HG03520 (cell line): Measurements from ENCODE around the gene PMM1.
"Not testable (repeated sequence)": the region's sequence is repeated elsewhere in the genome, so short reads cannot be mapped to it uniquely, and the experiment has no call there.

Experiments
- ATAC-seq: cut with Tn5 transposase; IDR thresholded peaks from one replicate; pipeline ENCODE4 v1.9.1; 2021; ENCODE audit warnings: mild to moderate bottlenecking, moderate library complexity; ENCODE audit not compliant: unreplicated experiment

The PMM1 gene

DNA sequence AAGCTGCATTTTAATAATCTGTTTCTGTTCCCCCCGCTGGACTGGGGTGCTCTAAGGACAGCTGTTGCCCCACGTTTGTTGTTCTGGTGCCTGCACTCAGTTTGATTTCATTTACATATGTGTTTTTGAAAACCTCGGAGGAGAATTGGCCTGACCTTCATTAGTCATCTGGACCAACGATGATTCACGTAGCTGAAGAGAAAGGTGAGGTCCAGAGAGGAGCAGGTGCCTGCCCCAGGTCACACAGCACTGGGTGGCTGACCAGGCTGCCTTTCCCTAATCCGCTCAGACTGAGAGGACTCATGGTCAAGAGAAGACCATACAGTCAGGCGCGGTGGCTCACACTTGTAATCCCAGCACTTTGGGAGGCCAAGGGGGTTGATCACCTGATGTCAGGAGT, 25.1 kb downstream of the PMM1 start:
- ATAC-seq: no peak

DNA sequence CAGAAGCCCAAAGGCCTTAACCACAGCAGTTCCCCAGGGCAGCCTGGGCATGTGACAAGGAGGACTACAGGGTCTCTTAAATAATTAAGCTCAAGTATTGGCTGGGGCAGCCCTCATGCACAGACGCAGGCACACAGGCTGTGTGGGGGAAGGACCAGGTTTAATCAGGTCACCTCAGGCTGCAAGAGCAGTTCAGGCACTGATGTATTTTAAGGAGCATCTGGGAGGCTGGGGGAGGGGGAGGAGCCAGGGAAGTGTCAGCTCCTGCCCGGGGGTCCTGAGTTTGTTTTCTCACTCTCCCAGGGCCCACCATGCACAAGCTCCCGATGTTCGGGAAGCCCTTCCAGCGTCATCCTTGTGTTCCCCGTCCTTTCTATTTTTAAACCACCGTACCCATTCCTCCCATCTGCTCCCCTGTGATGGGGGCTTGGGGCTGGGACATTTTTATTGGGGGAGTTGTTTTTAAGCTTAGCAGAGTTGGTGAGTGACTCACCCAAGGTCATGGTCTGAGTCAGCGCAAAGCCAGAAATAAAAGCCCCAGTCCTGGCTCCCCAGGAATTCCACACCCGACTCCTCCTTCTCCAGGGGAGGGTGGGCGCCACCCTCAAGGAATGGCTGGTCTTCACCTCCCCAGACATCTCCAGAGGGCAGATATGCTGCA, 26.5 kb downstream of the PMM1 start:
- no peak for ATAC-seq

DNA sequence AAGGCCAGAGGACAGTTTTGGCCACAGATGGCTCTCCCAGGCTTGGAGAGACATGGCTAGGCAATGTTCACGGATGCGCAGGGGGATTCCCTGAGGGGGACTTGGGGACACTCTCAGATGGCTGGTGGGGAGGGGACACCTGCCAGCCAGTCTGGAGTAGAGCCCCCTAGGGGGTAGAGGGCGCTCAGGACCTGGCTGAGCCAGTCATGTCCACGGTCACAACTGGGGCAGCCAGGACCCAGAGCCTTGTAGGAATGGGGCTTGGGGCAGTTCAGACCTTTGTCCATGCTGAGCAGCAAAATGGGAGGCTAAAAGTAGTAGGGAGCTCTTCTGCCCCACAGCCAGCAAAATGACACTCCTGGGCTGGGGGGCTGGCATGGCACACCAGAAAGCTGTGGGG, 27.2 kb downstream of the PMM1 start:
- ATAC-seq: no peak

DNA sequence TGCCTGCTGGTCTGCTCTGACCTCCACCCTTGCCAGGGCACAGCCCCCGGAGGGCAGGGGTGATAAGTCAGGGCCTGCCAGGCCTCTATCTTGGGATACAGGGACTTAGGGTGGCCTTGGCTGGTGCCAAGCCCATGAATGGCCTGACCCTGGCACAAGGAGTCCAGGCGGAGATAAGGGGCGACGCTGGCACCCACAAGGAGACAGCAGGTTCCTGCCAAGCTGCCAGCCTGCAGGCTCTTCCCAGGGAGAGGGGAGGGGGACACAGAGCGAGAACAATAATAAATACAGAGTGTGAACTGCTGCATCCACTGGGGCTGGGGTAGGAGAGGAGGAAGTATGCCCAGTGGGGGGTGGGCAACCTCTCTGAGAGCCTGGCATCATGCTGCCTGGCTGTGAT, 27.9 kb downstream of the PMM1 start:
- ATAC-seq: no peak

DNA sequence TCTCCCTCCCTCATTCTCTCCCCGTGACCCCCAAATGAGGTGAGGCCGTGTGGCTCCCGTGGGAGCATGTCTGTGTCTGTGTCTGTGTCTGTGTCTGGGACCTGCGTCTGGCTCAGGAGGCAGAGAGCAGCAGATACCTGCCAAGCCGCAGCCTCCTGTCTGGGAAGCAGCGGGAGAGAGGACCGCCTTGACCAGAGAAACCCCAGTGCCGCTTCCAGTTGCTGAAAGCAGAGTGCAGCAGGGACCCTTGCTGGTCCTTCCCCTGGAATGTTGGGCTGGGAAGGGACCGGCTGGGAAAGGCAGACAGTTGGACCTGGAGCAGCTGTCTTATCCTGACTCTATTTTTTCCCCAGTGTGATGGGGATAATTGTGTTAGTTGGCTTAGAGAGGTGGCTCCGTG, 28.3 kb downstream of the PMM1 start:
- ATAC-seq: no peak

DNA sequence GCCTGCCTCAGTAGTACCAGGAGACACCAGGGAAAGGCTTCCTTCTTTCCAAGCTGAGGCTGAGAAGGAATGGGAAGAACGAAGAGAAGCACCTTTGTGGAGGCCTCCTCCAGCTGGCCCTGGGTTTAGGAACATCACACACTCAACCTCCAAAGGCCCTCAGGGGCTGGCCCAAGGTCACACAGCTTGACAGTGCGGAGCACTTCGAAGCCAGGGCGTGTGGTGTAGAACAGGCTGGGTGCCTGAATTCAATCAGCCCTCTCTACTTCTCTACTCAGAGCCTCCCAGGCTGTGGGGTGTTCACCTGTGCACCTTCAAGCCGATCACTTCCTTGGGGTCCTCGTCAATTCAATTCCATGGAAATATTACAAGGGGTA, 29.6 kb downstream of the PMM1 start:
- ATAC-seq: no peak

DNA sequence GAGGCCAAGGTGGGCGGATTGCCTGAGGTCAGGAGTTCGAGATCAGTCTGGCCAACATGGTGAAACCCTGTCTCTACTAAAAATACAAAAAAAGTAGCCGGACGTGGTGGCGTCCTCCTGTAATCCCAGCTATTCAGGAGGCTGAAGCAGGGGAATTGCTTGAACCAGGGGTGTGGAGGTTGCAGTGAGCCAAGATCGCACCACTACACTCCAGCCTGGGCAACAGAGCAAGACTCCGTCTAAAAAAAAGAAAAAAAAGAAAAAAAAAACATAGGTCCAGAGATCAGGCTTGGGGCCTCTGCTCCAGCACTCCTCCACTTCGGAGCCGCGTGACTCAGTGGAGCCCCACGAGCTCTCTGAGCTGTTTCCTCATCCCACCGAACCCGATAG, 31.4 kb downstream of the PMM1 start:
- not testable (repeated sequence) for ATAC-seq

DNA sequence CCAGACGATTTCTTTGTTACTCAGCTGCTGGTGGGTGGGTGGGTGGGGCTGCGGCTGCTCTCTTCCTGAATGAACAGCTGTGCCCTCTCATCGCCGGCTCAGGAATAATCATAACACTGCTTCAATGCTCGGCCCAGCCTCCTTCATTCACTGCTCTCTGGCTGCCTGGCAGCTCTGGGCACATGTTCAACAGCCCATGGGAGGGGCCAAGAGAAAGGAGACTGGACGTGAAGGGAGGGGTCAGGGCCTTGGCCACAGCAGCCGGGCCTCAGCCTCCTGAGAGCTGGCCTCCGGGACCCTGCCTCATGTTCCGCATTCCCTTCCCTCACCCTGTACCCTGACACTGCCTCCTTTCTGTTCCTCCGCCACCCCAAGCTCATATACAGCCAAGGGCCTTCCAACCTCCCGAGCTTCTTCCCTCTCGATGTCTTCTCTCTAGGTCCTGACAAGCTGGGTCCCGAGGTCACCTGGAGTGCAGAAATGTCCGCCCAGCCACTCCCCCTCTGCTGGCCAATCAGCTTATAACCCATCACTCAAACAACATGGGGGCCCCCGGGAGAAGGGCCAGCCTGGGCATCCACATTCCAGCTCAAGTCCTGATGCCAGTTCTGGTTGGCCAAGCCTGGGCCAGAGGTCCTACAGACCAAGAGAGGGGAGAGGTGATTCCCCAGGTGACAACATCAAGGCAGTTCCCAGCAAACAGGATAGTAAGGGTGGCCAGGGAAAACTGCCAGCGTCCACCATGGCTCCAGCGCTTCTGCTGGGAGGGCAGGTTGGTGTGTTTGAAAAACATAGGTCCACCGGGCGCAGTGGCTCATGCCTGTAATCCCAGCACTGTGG, 32.0 kb downstream of the PMM1 start:
- ATAC-seq: no peak

DNA sequence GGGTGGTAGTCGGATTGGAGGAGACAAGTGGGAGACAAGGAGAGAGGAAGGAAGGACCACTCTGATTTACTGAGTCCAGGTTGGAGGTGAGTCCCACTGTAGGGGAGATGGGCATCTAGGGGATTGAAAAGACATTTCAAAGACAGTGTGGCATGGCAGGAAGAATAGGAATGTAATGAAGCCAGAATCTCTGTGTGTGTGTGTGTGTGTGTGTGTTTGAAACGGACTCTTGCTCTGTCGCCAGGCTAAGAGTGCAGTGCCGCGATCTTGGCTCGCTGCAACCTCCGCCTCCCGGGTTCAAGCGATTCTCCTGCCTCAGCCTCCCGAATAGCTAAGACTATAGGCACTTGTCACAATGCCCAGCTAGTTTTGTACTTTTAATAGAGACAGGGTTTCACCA, 33.1 kb downstream of the PMM1 start:
- ATAC-seq: no peak

DNA sequence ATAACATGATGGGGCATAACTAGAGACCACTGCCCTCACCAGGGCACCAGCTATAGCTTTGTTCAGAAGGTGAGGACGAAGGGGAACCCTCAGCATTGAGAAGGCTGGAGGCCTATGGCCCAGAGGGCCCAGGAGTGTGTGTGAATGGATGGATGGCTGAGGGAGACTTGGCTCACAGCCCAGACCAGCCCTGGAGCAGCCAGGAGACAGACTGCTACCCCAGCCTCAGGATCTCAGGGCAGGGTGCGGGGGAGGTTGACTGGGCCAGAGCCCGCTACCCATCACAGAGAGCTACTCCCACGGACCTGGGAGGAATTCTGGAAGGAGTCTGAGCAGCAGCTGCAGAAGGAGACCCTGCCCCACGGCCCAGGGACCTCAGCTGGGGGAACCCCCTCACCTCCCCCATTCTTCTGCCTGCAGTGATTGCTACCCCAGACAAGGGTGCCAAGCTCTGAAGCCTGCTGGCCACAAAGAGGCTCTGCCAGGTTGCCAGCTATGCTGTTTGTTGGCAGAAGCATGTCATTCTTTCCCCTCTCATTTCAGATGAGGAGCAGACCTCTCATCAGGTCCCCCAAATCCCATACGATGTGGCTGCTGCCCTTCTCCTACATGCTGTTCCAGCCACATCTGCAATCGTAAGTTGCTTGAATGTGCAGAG, 34.2 kb downstream of the PMM1 start:
- ATAC-seq: no peak

DNA sequence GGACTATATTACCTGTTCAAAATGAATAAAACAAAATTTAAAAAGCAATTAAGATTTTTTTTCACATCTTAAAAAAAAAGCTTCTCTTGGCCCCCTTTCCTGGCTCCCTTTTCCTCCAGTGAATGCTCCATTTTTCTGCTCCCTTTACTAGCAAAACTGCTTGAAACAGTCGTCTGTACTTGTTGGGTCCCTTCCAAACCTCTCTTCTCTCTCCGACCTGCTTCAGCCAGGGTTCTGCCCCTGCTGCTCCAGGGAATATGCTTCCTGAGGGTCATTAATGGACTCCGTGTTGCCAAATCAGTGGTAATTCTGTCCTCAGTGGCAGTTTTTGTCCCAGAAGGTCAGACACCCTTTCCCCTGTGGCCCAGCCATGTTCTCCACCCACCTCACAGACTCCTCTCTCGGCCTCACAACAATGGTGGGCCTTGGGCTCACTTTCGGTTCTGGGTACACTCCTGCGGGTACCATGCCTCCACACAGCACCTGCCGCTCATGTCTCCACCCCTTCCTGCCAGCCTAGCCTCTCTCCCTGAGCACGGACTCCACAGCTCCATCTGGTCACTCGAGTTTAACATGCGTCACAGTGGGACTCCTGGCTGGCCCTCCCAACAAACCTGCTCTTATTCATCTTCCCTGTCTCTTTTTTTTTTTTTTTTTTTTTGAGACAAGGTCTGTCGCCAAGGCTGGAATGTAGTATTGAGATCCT, 37.6 kb downstream of the PMM1 start:
- no peak for ATAC-seq

DNA sequence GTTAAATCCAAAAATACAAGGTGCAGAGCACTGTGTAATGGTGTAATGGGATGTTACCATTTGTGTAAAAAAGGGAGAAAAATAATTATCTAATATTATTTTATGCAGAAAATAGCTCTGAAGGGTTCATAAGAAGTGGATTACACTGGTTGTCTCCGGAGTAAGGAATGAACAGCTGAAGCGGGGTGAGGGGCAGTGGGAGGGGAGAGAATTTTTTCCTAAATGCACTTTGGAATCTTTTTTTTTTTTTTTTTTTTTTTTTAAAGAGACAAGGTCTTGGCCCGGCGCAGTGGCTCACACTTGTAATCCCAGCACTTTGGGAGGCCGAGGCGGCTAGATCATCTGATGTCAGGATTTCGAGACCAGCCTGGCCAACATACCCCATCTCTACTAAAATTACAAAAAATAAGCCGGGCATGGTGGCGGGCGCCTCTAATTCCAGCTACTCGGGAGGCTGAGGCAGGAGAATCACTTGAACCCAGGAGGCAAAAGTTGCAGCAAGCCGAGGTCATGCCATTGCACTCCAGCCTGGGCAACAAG, 38.6 kb downstream of the PMM1 start:
- ATAC-seq: no peak

DNA sequence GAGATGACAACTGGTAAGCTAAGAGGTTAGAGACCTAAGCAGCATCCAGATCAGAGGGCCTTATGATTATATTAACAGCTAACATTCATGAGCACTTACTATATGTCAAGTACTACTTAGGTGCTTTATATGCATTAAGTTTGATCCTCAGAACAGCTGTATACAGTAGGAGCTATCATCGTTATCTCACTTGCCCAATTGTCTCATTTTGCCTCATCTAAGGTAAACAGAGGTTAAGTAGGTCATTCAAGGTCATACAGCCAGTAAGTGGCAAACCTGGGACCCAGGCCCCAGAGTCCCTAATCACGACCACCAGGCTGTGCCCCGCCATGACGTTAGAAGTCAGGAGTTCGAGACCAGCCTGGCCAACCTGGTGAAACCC, 40.8 kb downstream of the PMM1 start:
- no peak for ATAC-seq

DNA sequence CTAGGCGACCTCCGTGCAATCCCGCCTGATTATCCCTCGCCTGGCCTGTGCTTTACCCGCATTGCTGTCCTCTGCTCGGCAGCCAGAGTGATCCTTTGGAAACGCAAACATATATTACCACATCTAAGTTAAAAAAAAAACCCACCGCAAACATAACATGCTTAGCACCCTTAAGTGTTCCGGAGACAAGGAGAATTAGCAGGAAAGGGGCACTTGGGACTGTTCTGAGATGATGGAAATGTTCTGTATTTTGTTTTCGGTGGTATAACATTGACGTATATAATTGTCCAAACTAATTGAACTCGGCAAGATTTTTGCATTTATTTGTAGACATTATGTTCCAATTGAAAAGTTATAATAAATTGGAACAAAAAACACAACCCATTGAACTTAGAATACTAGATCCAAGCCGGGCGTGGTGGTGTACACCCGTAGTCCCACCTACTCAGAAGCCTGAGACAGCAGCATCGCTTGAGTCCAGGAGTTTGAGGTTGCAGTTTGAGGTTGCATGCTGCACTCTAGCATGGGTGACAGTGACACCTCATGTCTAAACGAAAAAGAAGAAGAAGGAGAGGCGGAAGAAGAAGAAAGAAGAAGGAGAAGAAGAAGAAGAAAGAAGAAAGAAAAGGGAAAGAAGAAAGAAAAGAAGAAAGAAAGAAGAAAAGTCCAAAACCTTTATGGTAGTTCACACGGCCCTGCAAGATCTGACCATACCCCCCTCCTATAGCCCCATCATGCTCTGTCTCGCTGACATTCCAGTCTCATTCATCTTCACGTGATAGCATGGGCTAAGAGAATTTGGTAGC, 44.8 kb downstream of the PMM1 start:
- no peak for ATAC-seq

DNA sequence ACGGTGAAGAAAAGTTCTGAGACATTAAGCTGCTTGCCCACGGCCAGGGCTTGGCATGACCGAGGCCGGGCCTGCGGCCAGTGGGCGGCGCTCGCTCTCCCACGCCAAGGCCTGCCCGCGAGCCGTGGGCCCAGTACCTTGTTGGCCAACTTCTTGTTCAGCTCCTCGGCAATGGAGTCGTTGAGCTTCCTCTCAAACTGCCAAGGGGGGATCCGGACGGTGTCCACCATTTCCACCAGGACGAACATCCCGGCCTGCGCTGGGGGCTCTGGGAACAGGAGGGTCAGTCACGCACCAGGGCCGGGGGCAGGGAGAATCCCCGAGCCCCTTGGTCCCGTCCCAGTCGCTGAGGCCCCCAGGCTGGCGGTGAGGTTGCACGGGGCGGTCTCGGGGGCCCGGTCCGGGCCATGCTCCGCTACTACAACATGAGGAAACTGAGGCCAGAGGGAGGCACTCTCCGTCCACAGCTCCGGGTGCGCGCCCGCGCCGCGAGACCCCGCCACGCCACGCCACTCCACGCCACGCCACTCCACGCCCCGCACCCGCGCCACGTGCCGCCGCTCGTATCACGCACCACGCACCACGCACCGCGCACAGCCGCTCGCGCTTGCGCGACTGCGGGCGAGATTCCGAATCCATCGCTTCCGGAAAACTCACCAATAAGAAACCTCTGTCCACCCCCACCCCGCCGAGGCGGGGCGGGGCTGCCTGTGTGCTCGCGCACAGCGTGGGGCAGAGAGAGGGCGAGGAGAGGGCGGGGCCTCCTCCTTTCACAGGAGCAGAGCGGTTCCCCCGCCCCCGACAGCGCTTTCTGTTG, 45.6 kb downstream of the PMM1 start, which contains the start of gene POLR3H:
POLR3H (minus strand) TSS at position 617 of the 817 bp plus-strand sequence; CDS start at position 248, 369 bp downstream.
- ATAC-seq: peak; percentile 86

DNA sequence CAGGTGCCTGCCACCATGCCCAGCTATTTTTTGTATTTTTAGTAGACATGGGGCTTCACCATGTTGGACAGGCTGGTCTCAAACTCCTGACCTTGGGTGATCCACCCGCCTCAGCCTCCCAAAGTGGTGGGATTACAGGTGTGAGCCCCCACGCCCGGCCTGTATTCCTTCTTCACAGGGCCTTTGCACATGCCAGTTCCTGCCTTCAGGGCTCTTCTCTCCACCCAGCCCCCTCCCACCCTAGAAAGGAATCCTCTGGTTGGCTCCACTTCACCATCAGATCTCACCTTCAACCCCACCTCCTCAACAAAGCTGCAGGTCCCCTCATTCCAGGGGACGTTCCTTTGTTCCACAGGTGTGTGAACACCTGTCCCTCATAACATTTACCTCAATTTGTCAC, 47.4 kb downstream of the PMM1 start:
- no peak for ATAC-seq

DNA sequence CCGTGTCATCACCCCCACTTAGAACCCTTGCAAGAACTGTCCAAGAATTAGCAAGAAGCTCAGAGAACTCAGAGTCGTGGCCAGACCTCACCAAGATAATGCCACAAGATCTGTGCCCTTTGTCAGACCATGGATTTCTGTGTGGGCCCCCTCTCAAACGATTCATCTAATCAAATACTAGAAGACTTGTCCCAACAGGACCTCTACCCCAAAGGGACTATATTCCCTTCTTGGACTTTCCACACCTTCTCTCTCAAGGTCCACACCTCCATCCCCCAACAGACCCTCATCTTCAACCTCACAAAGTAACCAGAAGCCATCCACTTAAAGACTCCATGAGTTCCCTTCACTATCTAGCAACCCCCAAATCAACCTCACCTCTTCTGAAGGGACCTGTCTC, 48.2 kb downstream of the PMM1 start:
- ATAC-seq: no peak

DNA sequence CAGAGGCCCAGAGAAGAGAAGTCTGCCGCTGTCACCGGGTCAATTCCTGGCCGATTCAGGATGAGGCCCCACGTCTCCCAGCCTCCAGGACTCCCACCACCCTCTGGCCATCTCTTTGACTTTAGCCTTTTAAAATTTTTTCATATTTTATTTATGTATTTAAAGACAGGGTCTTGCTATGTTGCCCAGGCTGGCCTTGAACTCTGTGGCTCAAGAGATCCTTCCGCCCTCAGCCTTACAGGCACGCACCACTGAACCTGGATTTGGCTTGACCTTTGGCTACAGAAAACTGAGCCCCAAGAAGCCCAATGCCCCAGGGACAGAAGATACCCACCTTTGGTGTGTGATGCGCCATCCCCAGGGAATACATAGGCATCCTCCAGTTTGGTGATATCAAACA, 49.3 kb downstream of the PMM1 start:
- ATAC-seq: no peak

DNA sequence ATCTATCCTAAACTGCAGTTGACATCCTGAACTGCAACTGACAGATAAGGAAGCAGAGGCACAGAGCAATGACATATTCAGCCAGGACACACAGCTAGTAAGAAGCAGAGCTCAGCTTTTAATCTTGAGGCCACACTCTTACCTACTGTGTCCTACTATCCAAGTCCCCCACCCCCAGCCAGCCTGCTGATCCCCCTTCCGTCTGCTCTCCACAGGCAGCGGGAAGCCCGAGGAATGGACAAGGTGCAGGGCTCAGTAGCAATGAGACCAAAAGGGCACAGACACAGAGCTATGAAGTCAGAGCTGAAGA, 49.7 kb downstream of the PMM1 start:
- ATAC-seq: no peak
